Femur (tissue), 1 donor: Measurements from ENCODE around the gene CDHR3.
"Not testable (repeated sequence)": the region's sequence is repeated elsewhere in the genome, so short reads cannot be mapped to it uniquely, and the experiment has no call there.

Experiments used
- DNase-seq: peaks from one replicate; pipeline ENCODE4 v3.0.0-alpha.2; 2017

The CDHR3 gene

DNA sequence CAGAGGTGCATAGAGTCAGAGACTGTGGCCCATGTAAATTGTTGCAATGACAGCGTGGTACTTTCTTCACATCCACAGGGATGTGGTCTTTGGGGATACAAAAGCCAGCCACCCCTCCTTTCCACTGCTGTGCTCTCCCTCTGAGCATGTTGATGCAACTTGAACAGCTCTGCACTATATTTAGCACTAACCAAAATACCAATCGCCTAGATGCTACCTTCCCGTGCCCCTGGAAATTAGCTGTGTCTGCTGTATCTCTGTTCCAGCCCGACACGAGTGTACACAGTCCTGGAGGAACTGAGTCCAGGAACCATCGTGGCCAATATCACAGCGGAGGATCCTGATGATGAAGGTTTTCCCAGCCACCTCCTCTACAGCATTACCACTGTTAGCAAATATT lies 38.1 kb downstream of the CDHR3 start:
- no peak for DNase-seq

GRCh38 chr7:106001886-106002285 lies 38.8 kb downstream of the CDHR3 start:
- DNase-seq = no peak

DNA sequence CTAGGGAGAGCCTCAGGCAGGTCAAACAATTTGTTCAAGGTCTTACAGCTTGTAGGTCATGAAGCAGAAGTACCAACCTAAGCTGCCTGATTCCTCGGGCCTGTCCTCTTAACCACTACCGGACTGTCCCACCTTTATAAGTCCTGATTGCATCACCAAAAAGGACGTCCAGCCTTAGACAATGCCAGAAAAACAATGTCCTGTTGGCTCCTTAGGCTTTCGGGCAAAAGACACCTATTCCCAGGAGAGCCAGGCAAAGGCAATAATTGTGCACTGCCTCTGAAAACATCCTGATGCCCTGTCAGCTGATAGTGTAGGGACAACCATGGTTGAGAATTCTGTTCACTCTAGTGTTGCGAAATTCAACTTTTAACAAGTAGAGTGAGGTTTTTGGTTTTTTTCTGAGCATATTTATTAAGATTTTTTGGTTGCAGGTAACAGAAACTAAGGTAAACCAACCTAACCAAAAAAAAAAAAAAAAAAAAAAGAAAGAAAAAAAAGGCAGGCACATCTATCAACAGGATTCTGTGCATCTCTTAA lies 40.5 kb downstream of the CDHR3 start:
- no peak for DNase-seq

- no peak for DNase-seq
Observed at GRCh38 chr7:106006906-106007305, 43.8 kb downstream of the CDHR3 start.

GRCh38 chr7:106007796-106008195 lies 44.7 kb downstream of the CDHR3 start:
- DNase-seq = not testable (repeated sequence)

GRCh38 chr7:106009503-106010226 lies 46.6 kb downstream of the CDHR3 start:
- DNase-seq = peak; percentile 88

DNA sequence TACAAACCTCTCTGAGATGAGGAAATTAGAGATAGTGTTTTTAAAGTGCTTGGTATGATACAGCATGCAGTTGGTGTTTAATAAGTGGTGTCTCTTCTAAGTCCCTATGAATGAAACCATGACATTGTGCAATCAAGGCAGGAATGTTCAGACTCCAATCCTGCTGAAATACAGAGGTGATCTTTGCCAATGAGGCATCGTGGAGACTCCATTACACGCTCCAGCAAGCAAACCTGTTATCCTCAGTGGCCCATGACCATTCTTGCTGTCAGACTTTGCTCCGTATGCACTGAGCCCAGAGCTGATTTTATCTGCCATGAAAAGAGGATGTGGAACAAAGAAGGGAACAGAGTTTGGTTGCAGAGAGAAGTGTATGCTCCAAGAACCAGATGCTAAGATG lies 47.3 kb downstream of the CDHR3 start:
- no peak for DNase-seq

DNA sequence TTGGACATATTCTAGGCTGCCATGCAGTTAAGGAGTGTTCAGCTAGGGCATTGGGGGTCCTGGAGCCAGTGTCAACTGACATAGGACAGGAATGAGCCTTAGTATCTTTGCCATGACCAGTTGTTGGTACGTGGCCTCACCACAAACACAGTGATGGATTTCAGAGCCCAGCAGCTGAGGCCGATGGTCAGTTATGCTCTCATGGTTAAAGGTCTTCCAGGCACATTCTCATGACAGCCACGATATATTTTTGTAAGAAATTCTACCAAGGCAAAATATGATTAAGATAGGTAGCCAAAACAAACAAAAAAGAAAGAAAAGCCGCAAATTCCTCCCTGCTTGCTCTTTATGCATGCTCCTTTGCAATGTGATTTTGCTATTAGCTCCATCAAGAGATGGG lies 47.8 kb downstream of the CDHR3 start:
- no peak for DNase-seq

DNA sequence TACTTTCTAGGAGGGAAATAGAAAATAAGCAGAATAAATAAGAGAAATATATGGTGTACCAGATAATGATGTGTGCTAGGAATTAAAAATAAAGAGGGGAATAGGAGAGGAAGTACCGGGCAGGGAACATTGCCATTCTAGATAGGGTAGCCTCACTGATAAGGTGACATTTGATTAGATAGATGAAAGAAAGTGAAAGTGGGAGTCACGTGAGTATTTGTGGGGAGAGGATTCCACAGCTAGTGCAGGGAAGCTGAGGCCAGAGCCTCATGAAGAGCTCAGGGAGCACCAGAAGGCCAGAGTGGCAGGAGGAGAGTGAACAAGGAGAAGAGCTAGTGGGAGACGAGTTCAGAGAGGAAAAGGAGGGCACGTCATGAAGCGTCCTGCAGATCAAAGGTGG lies 49.1 kb downstream of the CDHR3 start:
- no peak for DNase-seq

GRCh38 chr7:106012935-106013439 lies 49.9 kb downstream of the CDHR3 start:
- no peak for DNase-seq

DNA sequence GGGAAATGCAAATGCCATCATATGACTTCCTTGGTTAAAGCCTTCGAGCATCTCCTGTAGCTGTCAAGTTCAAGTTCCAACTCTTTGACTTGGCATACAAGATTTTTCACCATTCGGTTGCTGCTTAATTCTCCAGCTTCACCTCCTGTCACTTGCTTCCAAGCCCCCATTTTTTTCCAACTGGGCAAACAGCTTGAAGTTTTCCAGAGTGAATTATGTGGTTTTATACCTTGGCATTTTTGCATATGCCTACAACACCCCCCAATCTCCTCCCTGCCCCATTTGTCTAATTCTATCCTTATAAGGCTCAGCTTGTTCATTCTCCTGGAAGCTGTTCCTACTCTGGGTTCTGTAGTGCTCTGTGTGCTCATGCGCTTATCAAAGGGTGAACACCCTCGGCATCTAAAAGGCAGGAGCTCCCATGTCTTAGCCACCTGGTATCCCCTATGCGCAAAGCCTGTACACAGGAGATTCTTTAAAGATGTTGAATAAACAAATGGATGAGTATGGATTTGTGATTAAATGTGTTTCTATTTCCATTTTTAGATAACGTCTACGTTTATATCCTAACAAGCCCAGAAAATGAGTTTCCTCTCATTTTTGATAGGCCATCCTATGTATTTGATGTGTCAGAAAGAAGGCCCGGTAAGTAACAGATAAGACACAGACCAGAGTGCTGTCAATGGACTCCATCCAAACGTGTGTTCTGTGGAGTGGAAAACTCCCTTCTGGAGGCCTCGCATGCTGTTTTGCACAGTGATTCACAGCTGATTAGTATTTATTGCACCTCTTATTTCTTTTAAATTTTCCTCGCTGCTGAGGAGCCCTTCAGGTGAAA lies 52.5 kb downstream of the CDHR3 start:
- no peak for DNase-seq

GRCh38 chr7:106016331-106016730 lies 53.3 kb downstream of the CDHR3 start:
- no peak for DNase-seq

DNA sequence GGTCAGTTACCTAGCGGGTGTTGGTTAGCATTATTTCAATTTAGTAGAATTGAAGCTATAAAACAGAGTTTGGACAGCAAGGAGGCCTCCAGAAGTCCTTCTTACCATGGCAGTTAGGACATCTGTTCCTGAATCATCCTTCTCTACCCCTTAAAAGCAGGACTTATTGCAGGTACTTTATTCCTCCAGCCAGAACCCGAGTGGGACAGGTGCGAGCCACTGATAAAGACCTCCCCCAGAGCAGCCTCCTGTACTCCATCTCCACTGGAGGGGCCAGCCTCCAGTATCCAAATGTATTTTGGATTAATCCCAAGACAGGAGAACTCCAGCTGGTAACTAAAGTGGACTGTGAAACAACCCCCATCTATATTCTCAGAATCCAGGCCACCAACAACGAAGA lies 54.6 kb downstream of the CDHR3 start:
- no peak for DNase-seq

GRCh38 chr7:106018566-106019469 lies 55.8 kb downstream of the CDHR3 start:
- DNase-seq = no peak

DNA sequence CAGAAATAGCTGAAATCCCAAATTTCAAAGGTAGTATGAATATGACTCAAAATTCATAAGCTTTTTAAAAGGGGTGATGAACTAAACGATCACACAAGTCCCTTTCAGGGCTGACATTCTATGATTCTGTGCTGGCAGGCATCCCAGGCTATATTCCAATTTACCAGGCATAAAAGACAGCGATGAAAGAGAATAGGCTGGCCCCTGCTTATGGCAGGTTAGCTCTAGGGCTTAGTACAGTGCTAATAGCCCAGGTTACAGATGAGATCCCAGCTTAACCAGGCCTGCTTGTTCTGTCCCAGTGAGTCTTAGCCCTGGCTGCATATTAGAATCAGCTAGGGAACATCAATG lies 56.4 kb downstream of the CDHR3 start:
- DNase-seq = no peak

- no peak for DNase-seq
Observed at GRCh38 chr7:106021151-106022067, 58.3 kb downstream of the CDHR3 start.

- no peak for DNase-seq
Observed at GRCh38 chr7:106022193-106022821, 59.2 kb downstream of the CDHR3 start.

GRCh38 chr7:106023369-106024322 lies 60.6 kb downstream of the CDHR3 start:
- no peak for DNase-seq

GRCh38 chr7:106026101-106026500 lies 63.0 kb downstream of the CDHR3 start:
- no peak for DNase-seq

GRCh38 chr7:106029451-106029850 lies 66.4 kb downstream of the CDHR3 start:
- DNase-seq = no peak
